ENCODE data around the gene MED9.

- no peak for TF ChIP-seq POLR2AphosphoS5 (IDR thresholded peaks at IDR 0.05; ENCODE audit: insufficient read depth, low read depth, low read length)
- no peak for TF ChIP-seq MAX (IDR thresholded peaks at IDR 0.05; ENCODE audit: insufficient read depth, insufficient read length)
- TF ChIP-seq CTCF (IDR thresholded peaks at IDR 0.05; ENCODE audit: extremely low read depth in 1 of 2, insufficient read depth in 1 of 2, low read depth in 1 of 2, low read length in 2 of 2): no peak
- no peak for TF ChIP-seq FOS (IDR thresholded peaks at IDR 0.05; ENCODE audit: borderline replicate concordance, insufficient read depth, low read length)
- no peak for TF ChIP-seq JUN (IDR thresholded peaks at IDR 0.05; ENCODE audit: borderline replicate concordance, insufficient read depth, insufficient read length, low read depth)
- TF ChIP-seq POLR2A (IDR thresholded peaks at IDR 0.05; ENCODE audit: low read depth, low read length): no peak
- TF ChIP-seq EZH2 (IDR thresholded peaks at IDR 0.05; ENCODE audit: borderline replicate concordance, low read depth, low read length, severe bottlenecking): no peak
- TF ChIP-seq MYC (IDR thresholded peaks at IDR 0.05; ENCODE audit: low read depth, low read length): no peak
- no peak for TF ChIP-seq GATA2 (IDR thresholded peaks at IDR 0.05; ENCODE audit: insufficient read depth, insufficient read length, low read depth, low read length)
These were observed 63.6 kb downstream of the MED9 start for GRCh38 chr17:17540278-17540906.

Data from endothelial cell of umbilical vein (primary cell).